ENCODE data around the gene SEPTIN3. TPM values are rescaled to one million over a fixed set of nuclear protein-coding genes. Genes with fewer than 3 reads are reported as not detected.
A peak's percentile ranks its signal among the peaks of the same experiment; 100 is the strongest.

The SEPTIN3 gene
- total RNA-seq, 1 donor = 0.36 TPM

GRCh38 chr22:41928593-41929417 is 40.4 kb upstream of the SEPTIN3 start:
- Histone ChIP-seq H3K79me2 (ENCODE audit: insufficient read depth, low read length) (no peaks in the 10 kb centered on the region), H2AFZ (ENCODE audit: low read length) (no peak overlapping the region), H3K27me3 (ENCODE audit: insufficient read depth, low read length) (peaks cover 9% of the 10 kb centered on the region), H3K4me1 (ENCODE audit: insufficient read depth, low read length) (no peaks in the 10 kb centered on the region), H3K27ac (ENCODE audit: low read depth, low read length) (no peak overlapping the region), H3K4me2 (ENCODE audit: insufficient read depth, low read length) (no peak overlapping the region), H4K20me1 (ENCODE audit: insufficient read depth, low read length) (no peaks in the 10 kb centered on the region), H3K9me3 (ENCODE audit: low read depth, low read length) (no peaks in the 10 kb centered on the region), H3K36me3 (ENCODE audit: insufficient read depth, low read length) (no peaks in the 10 kb centered on the region), H3K4me3 (ENCODE audit: insufficient read depth, low read length) (no peak overlapping the region)
- no peak for TF ChIP-seq CTCF (IDR thresholded peaks at IDR 0.05; ENCODE audit: extremely low read depth, low read depth, low read length)
- peak; percentile 74 for DNase-seq (ENCODE audit: insufficient read length, low spot score, missing footprints)

DNA sequence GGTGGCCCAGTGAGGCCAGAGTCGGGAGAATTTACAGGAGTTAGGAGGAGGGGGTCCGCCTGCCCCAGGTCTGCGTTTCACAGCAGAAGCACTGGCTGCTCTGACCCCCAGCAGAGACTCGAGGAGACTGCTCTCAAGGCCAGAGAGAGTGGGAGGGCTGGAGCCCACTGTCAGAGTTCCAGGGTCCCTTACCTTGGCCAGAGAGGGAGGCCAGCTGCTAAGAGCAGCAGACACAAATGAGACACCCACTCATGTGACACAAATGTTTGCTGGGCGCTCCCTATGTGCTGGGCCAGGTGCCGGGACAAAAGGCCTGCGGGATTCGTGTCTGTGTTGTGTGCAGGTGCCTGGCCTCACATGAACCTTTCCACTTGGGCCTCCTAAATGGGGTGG is 39.8 kb upstream of the SEPTIN3 start:
- Histone ChIP-seq H3K36me3 (ENCODE audit: insufficient read depth, low read length) (no peaks in the 10 kb centered on the region), H3K9me3 (ENCODE audit: low read depth, low read length) (no peaks in the 10 kb centered on the region), H3K4me1 (ENCODE audit: insufficient read depth, low read length) (no peaks in the 10 kb centered on the region), H3K4me2 (ENCODE audit: insufficient read depth, low read length) (no peak overlapping the region), H2AFZ (ENCODE audit: low read length) (no peak overlapping the region), H3K4me3 (ENCODE audit: insufficient read depth, low read length) (no peak overlapping the region), H4K20me1 (ENCODE audit: insufficient read depth, low read length) (no peaks in the 10 kb centered on the region), H3K79me2 (ENCODE audit: insufficient read depth, low read length) (no peaks in the 10 kb centered on the region), H3K27me3 (ENCODE audit: insufficient read depth, low read length) (peaks cover 9% of the 10 kb centered on the region), H3K27ac (ENCODE audit: low read depth, low read length) (no peak overlapping the region)
- TF ChIP-seq CTCF (IDR thresholded peaks at IDR 0.05; ENCODE audit: extremely low read depth, low read depth, low read length) = no peak
- DNase-seq (ENCODE audit: insufficient read length, low spot score, missing footprints) = no peak

- no peaks in the 10 kb centered on the region for H3K36me3 ChIP-seq (ENCODE audit: insufficient read depth, low read length)
- no peaks in the 10 kb centered on the region for H3K4me1 ChIP-seq (ENCODE audit: insufficient read depth, low read length)
- DNase-seq (ENCODE audit: insufficient read length, low spot score, missing footprints) = peak; percentile 69
- no peak overlapping the region for H3K4me3 ChIP-seq (ENCODE audit: insufficient read depth, low read length)
- no peak overlapping the region for H3K27ac ChIP-seq (ENCODE audit: low read depth, low read length)
- no peak overlapping the region for H2AFZ ChIP-seq (ENCODE audit: low read length)
- no peaks in the 10 kb centered on the region for H3K79me2 ChIP-seq (ENCODE audit: insufficient read depth, low read length)
- H3K4me2 ChIP-seq (ENCODE audit: insufficient read depth, low read length) = no peak overlapping the region
- H3K27me3 ChIP-seq (ENCODE audit: insufficient read depth, low read length) = no peaks in the 10 kb centered on the region
- H4K20me1 ChIP-seq (ENCODE audit: insufficient read depth, low read length) = no peaks in the 10 kb centered on the region
- H3K9me3 ChIP-seq (ENCODE audit: low read depth, low read length) = no peaks in the 10 kb centered on the region
- TF ChIP-seq CTCF (IDR thresholded peaks at IDR 0.05; ENCODE audit: extremely low read depth, low read depth, low read length) = no peak
These were observed 37.5 kb upstream of the SEPTIN3 start for GRCh38 chr22:41931701-41932269.

- Histone ChIP-seq H3K9me3 (ENCODE audit: low read depth, low read length) (no peaks in the 10 kb centered on the region), H3K4me1 (ENCODE audit: insufficient read depth, low read length) (no peaks in the 10 kb centered on the region), H3K36me3 (ENCODE audit: insufficient read depth, low read length) (no peaks in the 10 kb centered on the region), H4K20me1 (ENCODE audit: insufficient read depth, low read length) (no peaks in the 10 kb centered on the region), H2AFZ (ENCODE audit: low read length) (no peak overlapping the region), H3K79me2 (ENCODE audit: insufficient read depth, low read length) (no peaks in the 10 kb centered on the region), H3K27me3 (ENCODE audit: insufficient read depth, low read length) (no peaks in the 10 kb centered on the region), H3K4me2 (ENCODE audit: insufficient read depth, low read length) (no peak overlapping the region), H3K27ac (ENCODE audit: low read depth, low read length) (no peak overlapping the region), H3K4me3 (ENCODE audit: insufficient read depth, low read length) (no peak overlapping the region)
- TF ChIP-seq CTCF (IDR thresholded peaks at IDR 0.05; ENCODE audit: extremely low read depth, low read depth, low read length) = no peak
- no peak for DNase-seq (ENCODE audit: insufficient read length, low spot score, missing footprints)
These were observed 36.9 kb upstream of the SEPTIN3 start for GRCh38 chr22:41932353-41932752.

Data from osteoblast (primary cell).